Mammary epithelial cell (primary cell): ENCODE data around the gene RCOR3.

Experiments
- EZH2 ChIP-seq: IDR thresholded peaks from 2 replicates; pipeline ENCODE4 v1.6.1; 2012; ENCODE audit warnings: low read length, inconsistent platforms, borderline replicate concordance
- TF ChIP-seq, protein P1 (sequence below), 2 donors: IDR thresholded peaks in 1 of 2; conservative IDR thresholded peaks in 1 of 2; 2 replicates each; pipeline ENCODE4 v1.5.1; 2011 to 2012; ENCODE audit warnings: inconsistent platforms in 2 of 2, low read length in 2 of 2, mild to moderate bottlenecking in 2 of 2, control low read depth in 1 of 2, low read depth in 1 of 2; ENCODE audit not compliant: insufficient read depth in 1 of 2; ENCODE audit errors: extremely low read depth in 1 of 2

DNA sequence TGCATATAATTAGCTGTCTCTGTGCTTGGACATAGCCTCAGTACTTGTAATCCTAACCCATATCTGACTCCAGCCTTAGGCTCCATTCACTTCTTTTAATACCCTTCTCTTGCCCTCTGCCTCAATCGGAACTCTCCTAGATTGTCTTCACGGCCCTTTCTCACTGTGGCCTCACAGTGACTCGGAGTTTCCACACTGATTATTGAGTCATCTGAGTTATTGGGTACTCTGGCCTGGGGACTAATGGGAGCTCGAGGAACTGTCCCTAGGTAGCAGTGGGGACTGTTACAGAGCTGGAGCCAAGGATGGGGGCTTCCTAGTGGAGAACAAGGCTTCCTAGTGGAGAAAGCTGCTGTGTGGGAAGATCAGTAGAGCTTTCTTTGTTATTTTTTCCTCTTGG lies 84.4 kb downstream of the RCOR3 start:
- TF ChIP-seq, protein P1, sequence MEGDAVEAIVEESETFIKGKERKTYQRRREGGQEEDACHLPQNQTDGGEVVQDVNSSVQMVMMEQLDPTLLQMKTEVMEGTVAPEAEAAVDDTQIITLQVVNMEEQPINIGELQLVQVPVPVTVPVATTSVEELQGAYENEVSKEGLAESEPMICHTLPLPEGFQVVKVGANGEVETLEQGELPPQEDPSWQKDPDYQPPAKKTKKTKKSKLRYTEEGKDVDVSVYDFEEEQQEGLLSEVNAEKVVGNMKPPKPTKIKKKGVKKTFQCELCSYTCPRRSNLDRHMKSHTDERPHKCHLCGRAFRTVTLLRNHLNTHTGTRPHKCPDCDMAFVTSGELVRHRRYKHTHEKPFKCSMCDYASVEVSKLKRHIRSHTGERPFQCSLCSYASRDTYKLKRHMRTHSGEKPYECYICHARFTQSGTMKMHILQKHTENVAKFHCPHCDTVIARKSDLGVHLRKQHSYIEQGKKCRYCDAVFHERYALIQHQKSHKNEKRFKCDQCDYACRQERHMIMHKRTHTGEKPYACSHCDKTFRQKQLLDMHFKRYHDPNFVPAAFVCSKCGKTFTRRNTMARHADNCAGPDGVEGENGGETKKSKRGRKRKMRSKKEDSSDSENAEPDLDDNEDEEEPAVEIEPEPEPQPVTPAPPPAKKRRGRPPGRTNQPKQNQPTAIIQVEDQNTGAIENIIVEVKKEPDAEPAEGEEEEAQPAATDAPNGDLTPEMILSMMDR (conservative IDR thresholded peaks at IDR 0.05 in 1 of 2, IDR thresholded peaks at IDR 0.05 in 1 of 2; ENCODE audit: extremely low read depth in 1 of 2, insufficient read depth in 1 of 2, low read depth in 1 of 2, low read length in 2 of 2) = no peak
- TF ChIP-seq EZH2 = no peak
